AG09309 (cell line): ENCODE data around the gene VSTM5.

Source experiments
- DNase-seq: peaks from one replicate; pipeline ENCODE4 v3.0.0-alpha.2; 2010; ENCODE audit warnings: low read depth
- H3K4me3 ChIP-seq: 2 replicates; pipeline ENCODE4 v1.5.1; 2011; ENCODE audit warnings: mild to moderate bottlenecking, low read depth, low read length, moderate library complexity; ENCODE audit not compliant: control insufficient read depth
- TF ChIP-seq, protein P1 (sequence below): IDR thresholded peaks from 2 replicates; pipeline ENCODE4 v1.5.1; 2011; ENCODE audit warnings: mild to moderate bottlenecking, low read depth, low read length, inconsistent platforms; ENCODE audit not compliant: insufficient read depth, control insufficient read depth; ENCODE audit errors: missing control alignments

The VSTM5 gene

DNA sequence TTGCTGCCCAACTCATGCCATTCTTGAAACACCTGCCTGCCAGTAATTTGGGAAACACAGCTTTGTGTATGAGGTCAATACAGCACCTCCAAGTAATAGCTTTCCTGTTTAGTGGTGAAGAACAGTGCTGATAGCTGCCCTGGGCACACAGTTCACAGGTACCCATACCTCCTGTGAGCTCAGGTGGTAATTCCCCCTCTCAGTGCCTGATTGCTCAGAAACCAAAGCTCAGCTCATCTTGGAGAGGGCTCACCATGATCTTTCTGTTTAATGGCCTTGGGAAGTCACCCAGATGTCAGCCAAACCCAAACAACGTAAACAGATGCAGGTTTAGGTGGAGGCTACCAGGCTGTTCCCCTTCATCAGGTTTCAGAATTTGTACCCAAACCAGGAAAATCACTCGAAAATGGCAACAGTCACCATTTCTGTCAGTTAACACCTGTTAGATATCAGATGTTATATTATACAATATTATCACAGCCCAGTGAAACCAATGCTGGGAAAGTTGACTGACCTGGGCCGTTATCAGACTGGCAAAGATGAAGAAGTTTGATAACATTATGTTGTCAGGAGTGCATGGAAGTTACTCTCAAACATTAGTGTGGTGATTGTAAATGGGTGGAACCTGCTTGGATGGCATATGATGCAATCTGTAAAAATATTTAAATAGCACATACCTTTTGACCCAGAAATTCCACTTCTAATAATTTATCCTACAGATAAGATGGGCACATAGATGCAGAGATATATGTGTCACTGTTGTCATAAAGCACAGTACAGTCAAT lies 18.9 kb downstream of the VSTM5 start:
- TF ChIP-seq, protein P1, sequence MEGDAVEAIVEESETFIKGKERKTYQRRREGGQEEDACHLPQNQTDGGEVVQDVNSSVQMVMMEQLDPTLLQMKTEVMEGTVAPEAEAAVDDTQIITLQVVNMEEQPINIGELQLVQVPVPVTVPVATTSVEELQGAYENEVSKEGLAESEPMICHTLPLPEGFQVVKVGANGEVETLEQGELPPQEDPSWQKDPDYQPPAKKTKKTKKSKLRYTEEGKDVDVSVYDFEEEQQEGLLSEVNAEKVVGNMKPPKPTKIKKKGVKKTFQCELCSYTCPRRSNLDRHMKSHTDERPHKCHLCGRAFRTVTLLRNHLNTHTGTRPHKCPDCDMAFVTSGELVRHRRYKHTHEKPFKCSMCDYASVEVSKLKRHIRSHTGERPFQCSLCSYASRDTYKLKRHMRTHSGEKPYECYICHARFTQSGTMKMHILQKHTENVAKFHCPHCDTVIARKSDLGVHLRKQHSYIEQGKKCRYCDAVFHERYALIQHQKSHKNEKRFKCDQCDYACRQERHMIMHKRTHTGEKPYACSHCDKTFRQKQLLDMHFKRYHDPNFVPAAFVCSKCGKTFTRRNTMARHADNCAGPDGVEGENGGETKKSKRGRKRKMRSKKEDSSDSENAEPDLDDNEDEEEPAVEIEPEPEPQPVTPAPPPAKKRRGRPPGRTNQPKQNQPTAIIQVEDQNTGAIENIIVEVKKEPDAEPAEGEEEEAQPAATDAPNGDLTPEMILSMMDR: no peak
- no peak for DNase-seq
- no peak overlapping the region for H3K4me3 ChIP-seq

DNA sequence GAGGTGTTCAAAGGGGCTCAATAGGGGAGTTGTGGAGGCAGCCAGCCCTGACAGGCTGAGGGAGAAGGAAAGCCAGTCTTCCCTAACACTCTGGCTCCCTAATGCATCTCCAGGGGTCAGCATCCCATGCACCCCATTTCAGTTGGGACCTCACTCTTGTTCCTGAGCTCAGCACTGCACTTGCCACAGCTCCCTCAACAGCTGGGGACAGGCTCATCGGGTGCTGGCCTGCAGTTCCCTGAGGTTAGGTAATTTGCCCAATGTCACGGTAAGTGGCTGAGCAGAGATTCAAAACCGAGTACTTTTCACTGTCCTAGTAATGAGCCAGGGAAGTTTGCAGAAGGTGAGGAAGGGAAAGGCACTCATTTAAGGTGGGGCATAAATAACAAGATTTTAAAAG lies 20.8 kb downstream of the VSTM5 start:
- no peak for DNase-seq
- H3K4me3 ChIP-seq: no peak overlapping the region
- TF ChIP-seq, protein P1: no peak

DNA sequence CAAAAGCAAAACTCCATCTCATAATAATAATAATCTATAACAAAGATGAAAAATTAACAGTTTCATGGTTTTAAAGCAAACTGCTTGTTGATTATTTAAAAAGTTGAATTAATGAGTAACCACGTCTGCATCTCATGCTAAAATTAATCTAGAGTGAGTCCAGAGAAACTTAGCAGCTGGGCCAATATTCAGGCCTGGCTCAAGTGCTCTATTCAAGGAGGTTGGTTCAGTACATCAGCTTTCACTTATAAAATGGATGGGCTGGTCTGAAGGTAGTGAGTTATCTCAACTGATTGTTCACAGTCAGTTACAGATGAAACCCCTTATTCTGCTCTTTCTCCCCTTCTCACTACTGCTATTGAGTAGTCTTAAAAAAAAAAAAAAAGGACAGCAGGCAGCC lies 23.1 kb downstream of the VSTM5 start:
- no peak overlapping the region for H3K4me3 ChIP-seq
- no peak for DNase-seq
- TF ChIP-seq, protein P1: no peak

DNA sequence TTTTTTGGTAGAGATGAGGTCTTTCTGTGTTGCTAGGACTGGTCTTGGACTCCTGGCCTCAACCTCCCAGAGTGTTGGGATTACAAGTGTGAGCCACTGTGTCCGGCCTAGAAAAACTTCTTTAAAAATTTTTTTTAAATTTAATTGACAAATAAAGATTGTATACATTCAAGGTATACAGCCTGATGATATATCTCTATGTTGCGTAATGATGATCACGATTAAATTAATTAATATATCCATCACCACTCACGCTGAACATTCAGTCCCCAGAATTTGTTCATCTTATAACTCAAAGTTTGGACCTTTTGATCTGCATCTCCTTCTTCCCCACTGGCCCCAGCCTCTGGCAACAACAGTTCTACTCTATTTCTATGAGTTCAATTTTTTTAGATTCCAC lies 27.2 kb downstream of the VSTM5 start:
- DNase-seq: no peak
- H3K4me3 ChIP-seq: no peak overlapping the region
- TF ChIP-seq, protein P1: no peak

DNA sequence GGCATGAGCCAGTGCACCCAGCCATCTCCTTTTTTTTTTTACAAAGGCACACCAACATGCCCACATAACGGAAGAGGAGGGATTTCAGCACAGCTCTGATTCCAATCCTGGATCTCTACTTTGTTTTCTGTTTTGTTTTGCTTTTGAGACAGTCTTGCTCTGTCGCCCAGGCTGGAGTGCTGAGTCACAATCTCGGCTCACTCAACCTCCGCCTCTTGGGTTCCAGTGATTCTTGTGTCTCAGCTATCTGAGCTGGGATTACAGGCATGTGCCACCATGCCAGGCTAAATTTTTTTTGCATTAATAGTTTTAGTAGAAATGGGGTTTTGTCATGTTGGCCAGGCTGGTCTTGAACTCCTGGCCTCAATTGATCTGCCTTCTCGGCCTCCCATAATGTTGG lies 28.1 kb downstream of the VSTM5 start:
- no peak for DNase-seq
- no peak overlapping the region for H3K4me3 ChIP-seq
- TF ChIP-seq, protein P1: no peak

DNA sequence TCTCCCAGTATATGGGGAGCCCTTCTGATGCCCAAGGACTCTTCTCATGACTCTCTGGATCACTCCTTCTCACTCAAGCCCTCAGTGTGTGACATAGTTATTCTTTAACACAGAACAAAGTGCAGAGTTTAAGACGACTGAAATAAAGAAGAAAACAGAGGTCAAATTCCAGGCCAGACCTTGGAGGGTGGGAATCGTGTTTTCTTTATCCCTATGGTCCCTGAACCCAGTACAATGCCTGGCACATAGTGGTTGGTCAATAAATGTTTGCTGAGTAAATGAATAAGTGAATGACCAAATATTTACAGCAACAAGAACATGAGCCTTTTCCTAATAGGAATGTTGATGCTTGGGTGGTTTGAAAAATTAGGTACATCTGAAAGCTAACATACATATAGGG lies 28.8 kb downstream of the VSTM5 start:
- no peak for DNase-seq
- no peak overlapping the region for H3K4me3 ChIP-seq
- TF ChIP-seq, protein P1: no peak
